A549 (cell line): ENCODE data around the gene DAPL1. TPM values are rescaled to one million over a fixed set of nuclear protein-coding genes. Genes with fewer than 3 reads are reported as not detected.

ENCODE experiments used
- ATAC-seq, 2 experiments: fragments of 200-7000 bp in 1 of 2; fragments of >200 bp in 1 of 2; cut with Nextera tagmentation in 1 of 2; cut with Tn5 transposase in 1 of 2; 3 replicates each; pipeline versions ENCODE4 v1.8.0 to v1.9.1; 2018 to 2020; ENCODE audit warnings: mild to moderate bottlenecking in 1 of 2, moderate library complexity in 1 of 2
- CTCF ChIA-PET: fragments of 300-600 bp; sonication (Branson Sonifier 250); formaldehyde crosslinking; extraction: SDS; loops from one replicate; lab custom pipeline; 2021; ENCODE audit warnings: antibody characterized with exemption, inconsistent platforms; lab: Yijun Ruan, JAX
- POLR2A ChIA-PET: fragments of 350-600 bp; formaldehyde crosslinking; extraction: SDS; loops from one replicate; lab custom pipeline; 2021; ENCODE audit warnings: antibody characterized with exemption, inconsistent platforms; lab: Yijun Ruan, JAX
- DNase-seq, 2 experiments: peaks; one replicate each; pipeline versions ENCODE4 v3.0.0 to v3.0.0-alpha.2; 2011 to 2016; ENCODE audit warnings: low read depth in 1 of 2, low spot score in 1 of 2
- FAIRE-seq: peaks from 2 replicates; lab custom pipeline; 2011; peaks lifted over from hg19 to GRCh38; lab: Jason Lieb, UNC
- H3K27ac ChIP-seq, 2 experiments: fragments of >200 bp; sonication (Bioruptor Twin); formaldehyde crosslinking; 3 replicates each; pipeline ENCODE4 v1.5.1; 2016 to 2017
- H3K4me1 ChIP-seq: fragments of >200 bp; sonication (Bioruptor Twin); formaldehyde crosslinking; 3 replicates; pipeline ENCODE4 v1.6.1; 2016
- H3K4me2 ChIP-seq: fragments of >200 bp; sonication (Bioruptor Twin); formaldehyde crosslinking; 3 replicates; pipeline ENCODE4 v1.6.1; 2016
- H3K4me3 ChIP-seq: fragments of >200 bp; sonication (Bioruptor Twin); formaldehyde crosslinking; 3 replicates; pipeline ENCODE4 v1.5.1; 2016
- H3K9me3 ChIP-seq: fragments of >200 bp; sonication (Bioruptor Twin); formaldehyde crosslinking; 3 replicates; pipeline ENCODE4 v1.6.1; 2016
- ATOH8 ChIP-seq: fragments of 250-450 bp; sonication (Bioruptor Pico); IDR thresholded peaks from 2 replicates; pipeline ENCODE4 v1.5.0; 2020; ENCODE audit warnings: low read depth, mild to moderate bottlenecking, moderate library complexity
- BCL3 ChIP-seq: fragments of >200 bp; sonication (Bioruptor Twin); formaldehyde crosslinking; IDR thresholded peaks from 3 replicates; pipeline ENCODE4 v1.6.1; 2016
- CBX2 ChIP-seq: fragments of 200-600 bp; sonication (generic); IDR thresholded peaks from 2 replicates; pipeline ENCODE4 v1.6.1; 2016; ENCODE audit warnings: low read depth, mild to moderate bottlenecking, borderline replicate concordance
- ELK1 ChIP-seq: fragments of 150-350 bp; IDR thresholded peaks from 2 replicates; pipeline ENCODE4 v1.6.1; 2014; ENCODE audit warnings: low read depth, mild to moderate bottlenecking, low read length
- ESRRA ChIP-seq: fragments of 150-350 bp; IDR thresholded peaks from 2 replicates; pipeline ENCODE4 v1.6.1; 2014; ENCODE audit warnings: mild to moderate bottlenecking, low read length, borderline replicate concordance
- FOXS1 ChIP-seq: fragments of 250-450 bp; sonication (Bioruptor Pico); IDR thresholded peaks from 2 replicates; pipeline ENCODE4 v1.5.0; 2020; ENCODE audit warnings: mild to moderate bottlenecking, moderate library complexity
- HES2 ChIP-seq: fragments of >200 bp; sonication (Bioruptor Twin); formaldehyde crosslinking; IDR thresholded peaks from 2 replicates; pipeline ENCODE4 v1.6.1; 2016
- HEYL ChIP-seq: fragments of 250-450 bp; sonication (Bioruptor Pico); IDR thresholded peaks from 2 replicates; pipeline ENCODE4 v1.8.0; 2021; ENCODE audit warnings: mild to moderate bottlenecking, moderate library complexity
- JUNB ChIP-seq: fragments of >200 bp; sonication (Bioruptor Twin); formaldehyde crosslinking; IDR thresholded peaks from 2 replicates; pipeline ENCODE4 v1.6.1; 2016
- KDM1A ChIP-seq: fragments of 200-600 bp; sonication (generic); IDR thresholded peaks from 2 replicates; pipeline ENCODE4 v1.6.1; 2016; ENCODE audit warnings: low read depth, mild to moderate bottlenecking
- KDM5A ChIP-seq: fragments of 200-600 bp; sonication (generic); IDR thresholded peaks from 2 replicates; pipeline ENCODE4 v1.6.1; 2016; ENCODE audit warnings: antibody characterized with exemption, mild to moderate bottlenecking
- NPAS2 ChIP-seq: fragments of 250-450 bp; sonication (Bioruptor Pico); IDR thresholded peaks from 2 replicates; pipeline ENCODE4 v1.8.0; 2022; ENCODE audit warnings: mild to moderate bottlenecking, moderate library complexity, borderline replicate concordance
- NR3C1 ChIP-seq: fragments of >200 bp; sonication (Bioruptor Twin); formaldehyde crosslinking; IDR thresholded peaks from 3 replicates; pipeline ENCODE4 v1.6.1; 2017
- PHF8 ChIP-seq: fragments of 200-600 bp; sonication (generic); IDR thresholded peaks from 2 replicates; pipeline ENCODE4 v1.6.1; 2016; ENCODE audit warnings: low read depth, mild to moderate bottlenecking, antibody characterized with exemption, moderate library complexity, borderline replicate concordance
- POLR2A ChIP-seq: IDR thresholded peaks from 2 replicates; pipeline ENCODE4 v1.6.1; 2012; ENCODE audit warnings: mild to moderate bottlenecking, low read length
- RCOR1 ChIP-seq: fragments of 150-350 bp; IDR thresholded peaks from 2 replicates; pipeline ENCODE4 v1.6.1; 2014; ENCODE audit warnings: antibody characterized with exemption, low read length, low read depth
- REST ChIP-seq: fragments of 200-600 bp; sonication (generic); IDR thresholded peaks from 2 replicates; pipeline ENCODE4 v1.6.1; 2016; ENCODE audit warnings: antibody characterized with exemption, mild to moderate bottlenecking, moderate library complexity
- RNF2 ChIP-seq: fragments of 200-600 bp; sonication (generic); IDR thresholded peaks from 2 replicates; pipeline ENCODE4 v1.6.1; 2016; ENCODE audit warnings: low read depth, mild to moderate bottlenecking, antibody characterized with exemption, moderate library complexity, borderline replicate concordance
- SREBF2 ChIP-seq: fragments of 450-650 bp; IDR thresholded peaks from 2 replicates; pipeline ENCODE4 v1.6.1; 2014; ENCODE audit warnings: mild to moderate bottlenecking, moderate library complexity
- TP53 ChIP-seq: fragments of 250-450 bp; sonication (Bioruptor Pico); IDR thresholded peaks from 2 replicates; pipeline ENCODE4 v1.5.0; 2021; ENCODE audit warnings: mild to moderate bottlenecking, moderate library complexity
- USF2 ChIP-seq: fragments of 450-650 bp; IDR thresholded peaks from 2 replicates; pipeline ENCODE4 v1.6.1; 2014; ENCODE audit warnings: antibody characterized with exemption
- ZNF302 ChIP-seq: fragments of 250-450 bp; sonication (Bioruptor Pico); IDR thresholded peaks from 2 replicates; pipeline ENCODE4 v1.9.0; 2021; ENCODE audit warnings: inconsistent platforms, mild to moderate bottlenecking, moderate library complexity
- ZSCAN20 ChIP-seq: fragments of 250-450 bp; sonication (Bioruptor Pico); IDR thresholded peaks from 2 replicates; pipeline ENCODE4 v1.8.0; 2022; ENCODE audit warnings: mild to moderate bottlenecking, moderate library complexity
- WGBS: methylation state at CpG from one replicate; pipeline ENCODE4 v1.1.6; 2017; ENCODE audit errors: missing lambda C conversion rate; 5-methylcytosine and 5-hydroxymethylcytosine counted together
- polyA plus RNA-seq, 4 experiments: library from polyadenylated mRNA; depleted of rRNA in 3 of 4; stranded (reverse); fragments of >200 nt; fragmentation: RNase III in 1 of 4; extraction: RNeasy Plus Mini Kit Qiagen cat#74134 plus additional on column Dnase treatment in 1 of 4; gene quantifications; 2 replicates in 3 of 4; 3 replicates in 1 of 4; pipeline ENCODE4 v1.2.3, GENCODE V29; 2011 to 2017

Gene DAPL1
- polyA plus RNA-seq, 2 of the 4 experiments (the other 2 are of a cell fraction): not detected

GRCh38 chr2:158756976-158757375, 38.1 kb upstream of the DAPL1 start (continued):
- TF ChIP-seq POLR2A (no peak), HES2 (no peak), KDM1A (no peak), CBX2 (no peak)

GRCh38 chr2:158760887-158761286, 34.2 kb upstream of the DAPL1 start:
- POLR2A ChIA-PET: no interaction called here
- 17% methylated on average over 1 of the region's 1 CpG for WGBS
- TF ChIP-seq ZSCAN20 (CRISPR knock-in tag) (no peak), USF2 (no peak), JUNB (no peak), TP53 (CRISPR knock-in tag) (no peak), FOXS1 (no peak), SREBF2 (no peak), HEYL (no peak), ELK1 (no peak), NPAS2 (no peak), ZNF302 (CRISPR knock-in tag) (no peak)
- Histone ChIP-seq H3K4me3 (no peak overlapping the region), H3K27ac (no peak overlapping the region), H3K4me1 (no peaks in the 10 kb centered on the region), H3K9me3 (no peaks in the 10 kb centered on the region), H3K4me2 (no peak overlapping the region)
- DNase-seq (no peak), ATAC-seq (no peak), FAIRE-seq (no peak)
- CTCF ChIA-PET: interaction anchor here (0.5 to 1.6 kb wide), 4 partner anchors 9 to 737 kb away, joined by 3 to 6 read pairs (median 4); no protein-coding TSS in a partner anchor

GRCh38 chr2:158761621-158762020, 33.5 kb upstream of the DAPL1 start:
- WGBS: 20% methylated on average over 4 of the region's 4 CpGs
- FAIRE-seq (no peak), DNase-seq (no peak), ATAC-seq (0 out of 6 replicates have a peak, but pooled peaks of 1 of the 2 experiments have one; percentile 21)
- POLR2A ChIA-PET: no interaction called here
- H3K9me3 ChIP-seq: no peaks in the 10 kb centered on the region
- no peaks in the 10 kb centered on the region for H3K4me1 ChIP-seq
- CTCF ChIA-PET: interaction anchor here (0.5 to 2.3 kb wide), 4 partner anchors 7 to 738 kb away, joined by 3 to 14 read pairs (median 5); no protein-coding TSS in a partner anchor
- no peak overlapping the region for H3K4me2 ChIP-seq
- H3K27ac ChIP-seq: no peak overlapping the region
- H3K4me3 ChIP-seq: no peak overlapping the region
- no peak for TF ChIP-seq RNF2

GRCh38 chr2:158762336-158762735, 32.8 kb upstream of the DAPL1 start:
- H3K4me1 ChIP-seq: no peaks in the 10 kb centered on the region
- POLR2A ChIA-PET: no interaction called here
- no peak overlapping the region for H3K4me3 ChIP-seq
- peaks cover 4% of the 10 kb centered on the region; the same call in 1 of the 3 replicates for H3K9me3 ChIP-seq
- WGBS: 83% methylated on average over 3 of the region's 3 CpGs
- no peak for DNase-seq
- CTCF ChIA-PET: interaction anchor here (2.3 kb wide), 1 partner anchor 8 kb away, joined by 14 read pairs; no protein-coding TSS in a partner anchor
- ATAC-seq: no peak
- H3K4me2 ChIP-seq: no peak overlapping the region
- no peak for FAIRE-seq
- no peak overlapping the region for H3K27ac ChIP-seq
- TF ChIP-seq FOXS1 (no peak), BCL3 (no peak), NR3C1 (no peak), ZNF302 (CRISPR knock-in tag) (no peak), PHF8 (no peak), KDM5A (no peak), ATOH8 (CRISPR knock-in tag) (no peak), REST (no peak), RCOR1 (no peak), ESRRA (no peak)
